HG03460 (cell line): Measurements from ENCODE around the gene SNED1.

Experiments used
- ATAC-seq: cut with Tn5 transposase; IDR thresholded peaks from one replicate; pipeline ENCODE4 v1.9.1; 2021; ENCODE audit not compliant: unreplicated experiment

The SNED1 gene

DNA sequence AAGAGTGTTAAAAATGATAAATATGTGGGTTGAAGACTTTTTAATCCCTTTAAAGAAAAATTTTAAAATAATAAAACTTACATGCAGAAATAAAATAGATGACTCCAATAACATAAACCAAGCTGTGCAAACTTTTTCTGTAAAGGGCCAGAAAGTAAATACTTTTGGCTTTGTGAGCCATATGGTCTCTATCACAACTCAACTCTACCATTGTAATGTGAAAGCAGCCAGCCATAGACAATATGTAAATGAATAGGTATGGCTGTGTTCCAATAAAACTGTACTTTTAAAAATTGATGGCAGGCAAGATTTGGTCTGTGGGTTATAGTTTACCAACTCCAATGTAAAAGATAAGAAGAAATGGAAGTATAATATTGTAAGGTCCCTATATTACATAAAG, 45.2 kb downstream of the SNED1 start:
- no peak for ATAC-seq

DNA sequence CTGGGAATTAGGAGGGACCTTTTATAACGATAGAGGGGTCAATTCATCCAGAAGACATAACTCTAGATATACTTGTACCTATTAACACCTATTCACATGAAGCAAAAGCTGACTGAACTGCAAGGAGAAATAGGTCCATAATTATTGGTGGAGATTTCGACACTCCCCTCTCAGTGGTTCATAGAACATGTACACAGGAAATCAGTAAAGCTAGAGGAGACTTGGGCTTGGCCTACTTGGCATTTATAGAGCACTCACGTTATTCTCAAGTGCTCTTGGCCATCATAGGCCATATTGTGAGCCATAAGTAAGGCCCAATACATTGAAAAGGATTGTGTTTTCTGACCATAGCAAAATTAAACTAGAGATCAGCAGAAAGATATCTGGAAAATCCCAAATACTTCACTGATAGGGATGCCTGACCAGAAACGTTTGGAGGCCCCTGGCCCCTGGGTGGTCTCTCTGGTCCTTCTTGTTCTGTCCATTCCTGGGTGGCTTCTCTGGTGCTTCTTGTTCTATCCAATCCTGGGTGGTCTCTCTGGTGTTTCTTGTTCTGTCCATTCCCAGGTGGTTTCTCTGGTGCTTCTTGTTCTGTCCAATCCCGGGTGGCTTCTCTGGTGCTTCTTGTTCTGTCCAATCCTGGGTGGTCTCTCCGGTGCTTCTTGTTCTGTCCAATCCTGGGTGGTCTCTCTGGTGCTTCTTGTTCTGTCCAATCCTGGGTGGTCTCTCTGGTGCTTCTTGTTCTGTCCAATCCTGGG, 49.0 kb downstream of the SNED1 start:
- ATAC-seq, result no peak

DNA sequence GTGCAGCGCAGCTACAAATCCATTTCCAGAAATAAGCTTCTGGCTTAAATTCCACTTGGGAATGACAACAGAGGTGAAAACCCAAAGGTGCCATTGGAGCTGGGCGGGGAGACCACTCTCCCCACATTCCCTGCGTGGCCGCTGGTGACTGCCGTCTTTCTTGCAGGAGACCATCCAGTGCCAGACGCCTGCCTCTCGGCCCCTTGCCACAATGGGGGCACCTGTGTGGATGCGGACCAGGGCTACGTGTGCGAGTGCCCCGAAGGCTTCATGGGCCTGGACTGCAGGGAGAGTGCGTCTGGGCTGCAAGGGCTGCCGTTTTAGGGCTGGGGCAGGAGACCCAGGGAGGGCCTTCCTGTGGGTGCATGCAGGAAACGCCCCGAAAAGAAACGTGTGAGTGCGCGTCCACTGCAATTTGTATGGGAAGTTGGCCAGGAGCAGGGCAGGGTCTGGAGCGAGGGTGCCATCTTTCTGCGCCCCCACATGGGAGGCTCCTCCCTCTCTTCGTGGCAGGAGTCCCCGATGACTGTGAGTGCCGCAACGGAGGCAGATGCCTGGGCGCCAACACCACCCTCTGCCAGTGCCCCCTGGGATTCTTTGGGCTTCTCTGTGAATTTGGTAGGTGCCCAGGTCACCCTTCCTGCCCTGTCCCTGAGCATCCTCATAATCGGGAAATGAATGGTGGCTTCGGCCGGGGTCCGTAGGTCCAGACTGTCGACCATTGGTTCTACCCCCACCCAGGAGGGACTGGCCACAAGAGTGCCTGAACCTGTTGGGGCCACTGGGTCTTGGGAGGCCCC, 49.9 kb downstream of the SNED1 start:
- ATAC-seq, result no peak

DNA sequence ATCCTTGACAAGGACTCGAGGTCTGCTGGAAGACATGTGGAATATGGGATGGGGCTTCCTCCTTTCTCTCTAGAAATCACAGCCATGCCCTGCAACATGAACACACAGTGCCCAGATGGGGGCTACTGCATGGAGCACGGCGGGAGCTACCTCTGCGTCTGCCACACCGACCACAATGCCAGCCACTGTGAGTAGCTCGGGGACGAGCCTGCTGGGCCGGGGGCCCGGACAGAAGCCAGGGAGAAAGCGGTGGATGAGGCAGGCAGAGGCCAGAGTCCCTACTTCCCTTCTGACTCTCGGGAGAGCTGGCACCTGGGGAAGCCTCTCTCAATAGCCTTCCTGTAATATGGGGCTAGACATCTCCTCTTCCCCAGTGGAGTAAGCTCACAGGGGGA, 50.5 kb downstream of the SNED1 start:
- ATAC-seq, result no peak

DNA sequence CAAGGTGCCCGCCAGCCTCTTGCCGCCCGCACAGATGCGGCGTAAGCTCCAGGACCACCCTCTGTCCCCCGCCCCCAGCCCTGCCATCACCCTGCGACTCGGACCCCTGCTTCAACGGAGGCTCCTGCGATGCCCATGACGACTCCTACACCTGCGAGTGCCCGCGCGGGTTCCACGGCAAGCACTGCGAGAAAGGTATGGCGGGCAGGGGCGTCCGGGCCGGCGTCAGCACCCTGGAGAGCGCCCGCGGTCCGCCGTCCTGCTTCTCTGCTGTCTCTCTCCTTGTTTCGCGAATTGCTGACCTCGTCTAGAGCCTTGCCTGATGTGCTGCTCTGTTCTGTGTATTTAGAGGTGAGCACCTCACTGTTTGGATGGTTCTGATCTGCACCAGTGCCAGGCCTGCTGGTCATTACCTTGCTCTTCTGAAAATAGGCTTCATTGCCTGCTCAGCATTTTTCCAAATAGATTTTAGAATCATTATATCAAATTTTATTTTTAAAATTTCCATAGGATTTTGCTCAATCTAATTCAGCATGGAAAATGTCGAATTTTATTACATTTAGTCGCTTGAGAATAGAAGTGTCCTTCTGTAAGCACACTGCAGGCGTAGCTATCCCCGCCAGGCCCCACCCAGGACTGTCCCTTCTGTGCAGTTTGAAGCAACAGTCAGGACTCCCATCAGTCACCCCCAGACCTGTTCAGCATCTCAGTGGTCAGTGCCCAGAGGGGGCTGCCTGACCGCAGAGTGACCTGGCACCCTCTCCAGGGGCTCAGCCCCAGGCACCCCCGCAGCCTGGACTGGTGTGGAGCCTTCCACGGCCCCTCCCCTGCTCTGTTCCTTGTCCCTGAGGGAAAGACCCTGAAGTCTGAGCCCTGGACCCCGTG, 51.6 kb downstream of the SNED1 start:
- no peak for ATAC-seq

DNA sequence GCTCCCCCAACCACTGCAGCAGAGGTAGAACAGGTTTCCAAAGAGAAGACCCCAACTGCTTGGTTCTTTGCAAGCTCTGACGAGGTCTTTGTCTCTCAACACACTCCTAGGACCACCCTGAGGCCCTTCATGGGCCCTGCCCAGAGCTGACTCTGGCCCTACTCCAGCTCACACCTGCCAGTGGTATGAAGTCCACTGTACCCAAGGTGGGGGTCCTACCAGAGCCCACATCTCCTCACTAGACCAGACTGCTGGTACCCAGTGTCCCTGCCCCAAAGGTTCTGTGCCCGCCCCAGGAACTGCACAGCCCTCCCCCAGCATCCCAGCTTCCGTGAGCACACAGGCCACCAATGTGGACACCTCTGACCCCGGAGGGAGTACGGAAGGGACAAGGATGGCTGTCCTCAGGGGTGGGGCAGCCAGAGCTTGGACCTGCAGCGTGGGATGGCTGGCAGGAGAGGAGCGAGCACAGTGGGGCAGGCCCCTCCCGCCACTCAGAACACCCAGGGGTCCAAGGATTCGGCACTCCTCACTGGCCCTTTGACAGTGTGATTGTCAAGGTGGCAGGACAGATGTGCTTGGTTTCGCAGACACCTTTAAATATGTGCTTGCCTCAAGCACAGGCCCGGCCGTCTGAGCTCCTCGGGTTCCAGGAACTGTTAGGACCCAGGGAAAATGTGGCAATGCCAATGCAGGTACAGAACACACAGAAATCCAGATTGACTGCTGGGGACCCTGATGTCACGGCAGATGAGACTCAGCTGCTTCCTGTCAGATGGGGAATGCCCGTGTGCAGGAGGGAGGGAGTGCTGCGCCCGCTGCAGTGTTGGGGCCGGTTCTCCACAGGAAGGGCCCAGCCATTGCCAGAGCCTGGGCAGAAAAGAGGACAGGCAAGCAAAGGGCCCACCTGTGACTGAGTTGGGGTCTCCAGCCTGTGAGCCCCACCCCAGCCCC, 52.5 kb downstream of the SNED1 start:
- no peak for ATAC-seq

DNA sequence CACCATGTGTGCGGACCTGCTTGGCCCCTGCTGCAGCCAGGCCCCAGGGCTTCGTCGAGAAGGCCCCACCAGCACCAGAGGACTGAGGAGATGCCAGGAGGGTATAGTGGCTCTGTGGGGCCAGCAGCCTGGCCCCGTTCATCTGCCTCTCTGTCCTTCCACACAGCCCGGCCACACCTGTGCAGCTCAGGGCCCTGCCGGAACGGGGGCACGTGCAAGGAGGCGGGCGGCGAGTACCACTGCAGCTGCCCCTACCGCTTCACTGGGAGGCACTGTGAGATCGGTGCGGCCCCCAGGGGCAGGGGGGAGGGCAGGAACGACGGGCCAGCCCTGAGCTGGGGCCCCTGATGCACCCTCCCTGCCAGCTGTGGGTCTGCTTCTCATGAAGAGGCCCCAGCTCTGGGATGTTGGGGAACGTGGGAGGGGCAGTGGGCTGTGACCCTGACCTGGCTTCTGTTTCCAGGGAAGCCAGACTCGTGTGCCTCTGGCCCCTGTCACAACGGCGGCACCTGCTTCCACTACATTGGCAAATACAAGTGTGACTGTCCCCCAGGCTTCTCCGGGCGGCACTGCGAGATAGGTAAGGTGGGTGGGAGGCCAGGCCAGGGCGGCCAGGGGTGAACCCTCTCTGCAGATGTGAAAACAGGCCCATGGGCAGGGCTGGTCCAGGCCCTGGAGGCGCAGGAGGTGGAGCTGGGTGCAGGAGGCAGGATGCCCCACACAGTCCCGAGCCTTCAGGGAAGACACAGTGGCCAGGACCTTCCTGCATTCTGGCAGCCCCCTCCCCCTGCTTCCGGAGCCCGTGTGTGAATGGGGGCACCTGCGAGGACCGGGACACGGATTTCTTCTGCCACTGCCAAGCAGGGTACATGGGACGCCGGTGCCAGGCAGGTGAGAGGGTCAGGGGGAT, 53.4 kb downstream of the SNED1 start:
- no peak for ATAC-seq

DNA sequence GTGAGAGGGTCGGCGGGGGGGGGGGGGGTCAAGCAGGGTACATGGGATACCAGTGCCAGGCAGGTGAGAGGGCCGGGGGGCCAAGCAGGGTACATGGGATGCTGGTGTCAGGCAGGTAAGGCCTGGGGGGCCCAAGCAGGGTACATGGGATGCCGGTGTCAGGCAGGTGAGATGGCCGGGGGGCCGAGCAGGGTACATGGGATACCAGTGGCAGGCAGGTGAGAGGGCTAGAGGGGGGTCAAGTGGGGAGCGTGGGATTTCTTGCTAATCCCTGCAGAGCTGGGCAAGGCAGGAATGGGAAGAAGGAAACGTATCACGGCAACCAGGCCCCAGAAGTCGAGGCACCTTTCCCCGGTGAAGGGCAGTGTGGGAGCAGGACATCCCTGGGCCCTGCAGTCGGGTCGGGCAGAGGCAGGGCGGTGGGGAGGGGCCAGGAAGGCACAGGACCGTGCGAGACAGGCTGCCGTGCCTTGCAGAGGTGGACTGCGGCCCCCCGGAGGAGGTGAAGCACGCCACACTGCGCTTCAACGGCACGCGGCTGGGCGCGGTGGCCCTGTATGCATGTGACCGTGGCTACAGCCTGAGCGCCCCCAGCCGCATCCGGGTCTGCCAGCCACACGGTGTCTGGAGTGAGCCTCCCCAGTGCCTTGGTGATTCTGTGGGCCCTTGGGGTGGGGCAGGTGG, 54.4 kb downstream of the SNED1 start:
- ATAC-seq, result no peak

DNA sequence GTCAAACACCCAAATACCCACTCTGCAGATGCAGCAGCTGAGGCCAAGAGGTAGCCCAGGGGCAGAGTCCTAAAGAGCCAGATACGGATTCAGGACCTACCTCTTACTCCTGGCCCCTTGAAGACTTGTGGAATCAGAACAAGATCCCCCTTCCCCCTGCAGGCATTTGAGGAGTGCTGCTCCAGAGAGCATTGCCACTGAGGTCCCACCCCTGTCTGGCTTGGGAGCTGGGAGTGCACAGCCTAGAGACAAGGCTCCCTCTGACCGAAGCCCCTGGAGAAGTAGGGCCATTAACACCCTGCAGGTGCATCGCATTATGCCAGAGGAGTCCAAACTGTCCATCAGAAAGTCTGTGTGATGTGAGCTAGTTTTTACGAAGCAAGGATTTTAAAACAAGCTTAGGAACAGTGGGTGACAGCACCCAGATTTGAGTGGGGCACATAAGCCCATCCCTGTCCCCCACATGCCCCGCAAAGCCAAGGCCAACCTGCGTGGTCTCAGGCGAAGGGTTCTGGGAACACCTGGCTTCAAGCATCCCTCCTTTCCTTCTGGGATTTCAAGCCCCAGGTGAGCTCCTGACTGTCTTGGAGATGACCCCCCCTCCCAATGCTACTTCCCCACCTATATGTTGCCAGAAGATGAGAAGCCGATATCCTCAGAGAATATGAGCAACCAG, 55.3 kb downstream of the SNED1 start:
- no peak for ATAC-seq

DNA sequence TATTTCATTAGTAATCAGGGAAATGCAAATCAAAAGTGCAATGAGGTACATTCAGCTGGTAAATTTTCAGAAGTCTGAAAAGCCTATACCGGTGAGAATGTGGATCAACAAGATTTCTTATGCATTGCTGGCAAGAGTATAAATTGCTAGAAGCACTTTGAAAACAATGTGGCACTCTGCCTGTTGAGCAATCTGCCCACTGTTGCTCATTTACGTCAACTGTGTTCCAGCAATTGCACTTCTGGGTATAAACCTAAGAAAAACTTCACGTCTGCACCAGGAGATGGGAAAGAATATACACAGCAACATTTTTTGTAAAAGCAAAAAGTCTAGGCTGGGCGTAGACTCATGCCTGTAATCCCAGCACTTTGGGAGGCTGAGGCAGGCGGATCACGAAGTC, 62.9 kb downstream of the SNED1 start:
- ATAC-seq, result no peak

DNA sequence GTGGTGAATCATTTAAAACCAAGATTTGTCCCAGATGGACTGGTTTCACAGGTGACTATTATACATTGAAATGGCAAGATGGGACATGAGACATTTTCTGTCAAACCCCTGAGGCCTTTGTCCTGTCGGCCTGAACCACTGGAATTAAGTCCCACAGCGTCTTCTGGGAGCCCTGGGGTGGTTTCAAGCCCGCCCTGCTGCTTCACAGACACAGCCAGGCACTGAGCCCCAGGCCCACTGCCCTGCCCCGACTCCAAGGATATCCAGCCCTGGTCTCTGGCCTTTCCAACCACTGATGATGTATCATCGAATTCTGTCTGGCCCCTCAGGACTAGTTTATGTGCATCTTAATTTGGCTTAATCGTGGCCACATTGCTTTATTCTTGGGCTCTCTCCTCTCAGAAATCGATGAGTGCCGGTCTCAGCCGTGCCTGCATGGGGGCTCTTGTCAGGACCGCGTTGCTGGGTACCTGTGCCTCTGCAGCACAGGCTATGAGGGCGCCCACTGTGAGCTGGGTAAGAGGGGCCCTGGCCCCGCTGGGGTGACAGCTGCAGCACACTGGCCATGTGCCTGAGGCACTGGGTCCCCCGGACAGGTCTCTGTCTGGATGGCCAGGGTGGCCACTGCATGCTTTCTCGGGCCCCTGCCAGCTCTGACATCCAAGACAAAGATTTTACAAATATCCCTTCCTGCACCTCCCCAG, 64.1 kb downstream of the SNED1 start:
- no peak for ATAC-seq

DNA sequence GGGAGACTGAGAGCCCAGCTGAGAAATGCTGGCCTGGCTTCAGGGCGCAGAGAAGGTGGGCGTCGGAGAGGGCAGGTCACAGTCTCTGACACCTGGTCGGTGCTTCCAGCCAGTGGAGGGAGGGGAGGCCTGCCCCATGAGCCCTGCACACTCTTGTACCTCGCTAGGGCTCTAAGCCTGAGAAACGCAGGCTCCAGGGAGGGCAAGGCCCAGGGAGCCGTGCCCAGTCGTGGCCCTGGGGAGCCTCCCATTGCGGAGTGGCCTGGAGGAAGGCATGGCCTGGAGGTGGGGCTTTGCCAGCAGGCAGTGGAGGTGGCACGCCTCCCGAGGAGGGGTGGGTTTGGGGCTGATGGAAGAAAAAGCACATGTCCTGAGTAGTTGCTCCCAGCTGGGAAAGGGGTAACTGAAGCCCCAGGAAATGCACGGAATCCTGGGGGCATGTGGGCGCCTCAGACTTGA, 64.7 kb downstream of the SNED1 start:
- ATAC-seq, result no peak

DNA sequence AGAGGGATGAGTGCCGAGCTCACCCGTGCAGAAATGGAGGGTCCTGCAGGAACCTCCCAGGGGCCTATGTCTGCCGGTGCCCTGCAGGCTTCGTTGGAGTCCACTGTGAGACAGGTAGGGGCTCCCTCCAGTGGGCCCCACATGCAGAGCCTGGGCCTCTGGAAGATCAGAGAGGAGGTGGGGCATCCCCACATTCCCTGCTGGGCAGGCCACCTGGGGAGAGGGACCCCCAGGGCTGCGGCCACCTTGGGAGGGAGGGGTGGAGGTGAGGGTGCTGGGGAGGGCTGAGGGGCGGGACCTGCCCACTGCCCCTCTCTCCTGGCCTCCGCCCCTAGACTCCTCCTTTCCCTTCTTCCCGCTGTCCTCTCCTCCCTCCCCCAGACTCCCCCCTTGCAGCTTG, 65.2 kb downstream of the SNED1 start:
- ATAC-seq, result no peak

DNA sequence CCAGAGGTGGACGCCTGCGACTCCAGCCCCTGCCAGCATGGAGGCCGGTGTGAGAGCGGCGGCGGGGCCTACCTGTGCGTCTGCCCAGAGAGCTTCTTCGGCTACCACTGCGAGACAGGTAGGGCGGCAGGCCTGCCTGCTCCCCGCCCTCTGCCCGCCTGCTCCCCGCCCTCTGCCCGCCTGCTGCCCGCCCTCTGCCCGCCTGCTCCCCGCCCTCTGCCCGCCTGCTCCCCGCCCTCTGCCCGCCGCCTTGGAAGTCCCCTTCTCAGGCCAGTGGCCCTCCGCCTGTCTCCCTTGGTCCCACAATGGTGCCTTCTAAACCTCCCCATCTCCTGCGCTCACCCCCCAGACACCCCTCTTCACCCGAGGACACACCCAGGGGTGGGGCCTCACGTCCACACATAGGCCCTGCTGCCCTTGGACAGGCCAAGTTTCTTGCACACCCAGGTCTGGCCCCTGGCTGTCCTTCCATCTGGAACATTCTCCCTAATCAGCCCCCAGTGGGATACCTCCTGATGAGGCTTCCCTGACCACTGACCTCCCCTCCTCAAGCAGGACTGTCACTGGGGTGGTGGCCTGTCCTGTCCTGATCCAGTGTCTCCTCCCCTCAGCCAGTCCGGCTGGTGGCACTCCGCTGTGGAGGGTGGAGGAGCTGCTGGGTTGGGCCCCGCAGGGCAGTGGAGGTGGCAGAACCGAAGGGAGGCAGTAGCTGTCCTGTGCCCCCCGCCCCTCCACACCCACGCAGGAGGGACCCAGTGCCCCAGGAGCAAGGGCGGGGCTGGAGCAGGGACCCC, 65.8 kb downstream of the SNED1 start:
- no peak for ATAC-seq

DNA sequence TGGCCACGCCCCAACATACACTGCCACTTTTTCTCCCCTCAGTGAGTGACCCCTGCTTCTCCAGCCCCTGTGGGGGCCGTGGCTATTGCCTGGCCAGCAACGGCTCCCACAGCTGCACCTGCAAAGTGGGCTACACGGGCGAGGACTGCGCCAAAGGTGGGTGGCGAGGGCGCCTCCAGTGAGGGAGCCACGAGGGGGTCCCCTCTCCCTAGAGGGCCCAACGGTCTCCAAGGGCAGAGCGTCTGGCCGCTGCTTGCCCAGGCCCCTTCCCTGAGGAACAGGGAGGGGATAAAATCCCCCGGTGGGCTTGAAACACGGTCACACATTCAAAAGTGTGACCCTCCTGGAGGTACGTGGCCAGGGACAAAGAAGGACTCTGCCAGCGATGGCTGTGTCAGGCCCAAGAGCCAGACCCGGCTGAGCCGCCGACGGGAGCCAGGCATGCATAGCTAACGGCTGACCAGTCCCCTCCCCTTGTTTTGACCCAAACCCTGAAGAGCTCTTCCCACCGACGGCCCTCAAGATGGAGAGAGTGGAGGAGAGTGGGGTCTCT, 66.5 kb downstream of the SNED1 start:
- ATAC-seq, result no peak

DNA sequence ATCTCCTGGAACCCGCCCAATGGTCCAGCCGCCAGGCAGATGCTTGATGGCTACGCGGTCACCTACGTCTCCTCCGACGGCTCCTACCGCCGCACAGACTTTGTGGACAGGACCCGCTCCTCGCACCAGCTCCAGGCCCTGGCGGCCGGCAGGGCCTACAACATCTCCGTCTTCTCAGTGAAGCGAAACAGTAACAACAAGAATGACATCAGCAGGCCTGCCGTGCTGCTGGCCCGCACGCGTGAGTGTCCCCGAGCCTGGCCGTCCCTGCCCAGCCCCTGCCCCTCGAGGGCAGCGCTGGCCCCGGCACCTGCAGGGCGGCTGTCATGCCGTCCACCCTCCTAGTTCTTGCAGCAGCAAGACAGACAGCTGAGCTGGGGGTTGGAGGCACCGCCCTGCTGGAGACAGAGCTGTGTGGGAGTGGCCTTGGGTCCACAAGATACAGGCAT, 67.0 kb downstream of the SNED1 start:
- no peak for ATAC-seq
